Limb (tissue), 2 donors: ENCODE measurements around the gene NAA25.

Experiments used
- DNase-seq, 2 donors: peaks; one replicate each; pipeline ENCODE4 v3.0.0-alpha.2; 2016; ENCODE audit errors: extremely low spot score in 2 of 2

The NAA25 gene

DNA sequence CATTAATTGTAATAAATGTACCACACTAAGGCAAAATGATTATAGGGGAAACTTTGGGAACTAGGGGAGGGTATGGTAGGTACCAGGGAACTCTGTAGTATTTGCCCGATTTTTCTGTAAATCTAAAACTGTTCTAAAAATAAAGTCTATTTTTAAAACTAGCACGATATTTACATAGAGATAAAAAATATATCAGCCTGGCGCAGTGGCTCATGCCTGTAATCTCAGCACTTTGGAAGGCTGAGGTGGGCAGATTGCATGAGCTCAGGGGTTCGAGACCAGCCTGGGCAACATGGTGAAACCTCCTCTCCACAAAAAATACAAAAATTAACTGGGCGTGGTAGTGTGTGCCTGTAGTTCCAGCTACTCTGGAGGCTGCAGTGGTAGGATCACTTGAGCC lies 128.0 kb downstream of the NAA25 start:
- no peak for DNase-seq

DNA sequence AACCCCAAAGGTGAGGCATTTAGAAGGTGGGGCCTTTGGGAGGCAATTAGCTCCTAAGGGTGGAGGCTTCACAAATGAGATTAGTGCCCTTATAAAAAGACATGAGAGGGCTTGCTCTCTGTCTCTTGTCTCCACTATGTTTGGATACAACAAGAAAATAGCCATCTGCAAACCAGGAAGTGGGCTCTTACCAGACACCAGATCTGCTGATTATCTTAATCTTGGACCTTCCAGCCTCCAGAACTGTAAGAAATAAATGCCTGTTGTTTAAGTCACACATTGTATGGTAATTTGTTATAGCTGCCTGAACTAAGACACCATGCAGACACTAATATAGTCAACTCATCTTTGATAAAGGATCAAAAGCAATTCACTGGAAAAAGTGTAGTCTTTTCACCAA lies 130.0 kb downstream of the NAA25 start:
- DNase-seq, result no peak

DNA sequence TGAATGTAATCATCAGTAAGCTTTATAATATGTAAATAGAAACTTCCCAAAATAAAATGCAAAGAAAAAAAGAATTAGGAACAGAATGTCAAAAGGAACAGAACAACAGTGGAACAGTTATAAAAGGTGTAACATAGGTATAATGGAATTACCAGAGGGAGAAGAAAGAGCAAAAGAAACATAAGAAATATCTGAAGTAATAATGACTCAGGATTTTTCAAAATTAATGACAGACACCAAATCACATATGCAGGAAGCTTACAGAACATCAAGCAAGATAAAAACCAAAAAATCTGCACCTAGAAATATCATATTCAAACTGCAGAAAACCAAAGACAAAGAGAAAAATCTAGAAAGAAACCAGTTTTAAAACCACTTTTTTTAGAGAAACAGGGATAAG lies 131.7 kb downstream of the NAA25 start:
- no peak for DNase-seq
